ENCODE data around the gene MTHFS.
"Not testable (repeated sequence)": the region's sequence is repeated elsewhere in the genome, so short reads cannot be mapped to it uniquely, and the experiment has no call there.

Gene MTHFS

DNA sequence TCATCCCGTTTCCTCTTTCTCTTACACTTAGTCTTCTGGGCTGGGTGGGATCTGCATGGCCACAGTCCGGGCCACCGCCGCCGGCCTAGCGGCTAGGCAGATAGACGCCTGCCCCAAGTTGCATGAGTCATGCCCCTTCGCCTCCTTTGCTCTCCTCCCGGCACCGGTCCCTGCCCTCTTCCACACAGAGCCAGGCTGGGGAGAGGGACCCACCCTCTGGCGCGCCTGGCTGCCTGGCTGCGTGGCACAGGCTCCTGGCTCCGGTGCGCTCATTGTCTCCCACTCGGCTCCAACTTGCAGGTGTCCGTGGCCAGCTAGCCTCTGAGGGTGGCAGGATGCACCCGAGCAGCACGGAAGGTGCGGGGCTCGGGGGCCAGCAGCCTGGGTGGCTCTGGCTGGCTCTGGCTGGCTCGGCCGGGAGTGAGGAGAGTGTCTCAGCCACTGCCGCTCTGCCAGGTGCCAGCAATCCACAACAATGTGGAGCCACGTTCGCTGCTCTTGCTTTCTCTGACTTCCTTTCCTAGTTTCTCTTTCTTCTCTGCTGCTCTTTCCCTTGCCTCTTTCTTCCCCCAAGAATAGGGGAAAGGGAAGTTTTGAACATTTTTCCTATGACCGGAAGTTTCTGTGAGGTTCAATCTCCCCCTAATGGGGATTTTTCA, 22.4 kb upstream of the MTHFS start:
- Histone ChIP-seq H3K9me3 (ENCODE audit: control insufficient read depth, insufficient read depth, low read length) (peaks cover 71% of the 10 kb centered on the region), H3K79me2 (ENCODE audit: control insufficient read depth, low read length) (peaks cover 48% of the 10 kb centered on the region), H3K4me2 (ENCODE audit: low read length) (no peak overlapping the region), H3F3A (ENCODE audit: control insufficient read depth, insufficient read depth) (peaks cover 4% of the 10 kb centered on the region; the same call in 1 of the 2 replicates), H3K36me3 (ENCODE audit: control insufficient read depth, low read length) (peaks cover 79% of the 10 kb centered on the region), H3K4me1 (ENCODE audit: control insufficient read depth, low read length) (peaks cover 11% of the 10 kb centered on the region), H4K20me1 (ENCODE audit: control insufficient read depth, insufficient read depth, low read depth, low read length) (no peaks in the 10 kb centered on the region), H3K27me3 (ENCODE audit: control insufficient read depth, low read length) (no peaks in the 10 kb centered on the region), H3K4me3 (ENCODE audit: low read length) (no peak overlapping the region), H3K9me2 (replicated peaks; ENCODE audit: control insufficient read depth, low read length) (no peaks in the 10 kb centered on the region), H3K27ac (ENCODE audit: low read depth, low read length) (no peak overlapping the region)
- TF ChIP-seq CTCF (IDR thresholded peaks at IDR 0.05; ENCODE audit: low read depth, low read length, poor library complexity, severe bottlenecking) (no peak), EZH2phosphoT487 (IDR thresholded peaks at IDR 0.05; ENCODE audit: borderline replicate concordance, low read length) (no peak)

DNA sequence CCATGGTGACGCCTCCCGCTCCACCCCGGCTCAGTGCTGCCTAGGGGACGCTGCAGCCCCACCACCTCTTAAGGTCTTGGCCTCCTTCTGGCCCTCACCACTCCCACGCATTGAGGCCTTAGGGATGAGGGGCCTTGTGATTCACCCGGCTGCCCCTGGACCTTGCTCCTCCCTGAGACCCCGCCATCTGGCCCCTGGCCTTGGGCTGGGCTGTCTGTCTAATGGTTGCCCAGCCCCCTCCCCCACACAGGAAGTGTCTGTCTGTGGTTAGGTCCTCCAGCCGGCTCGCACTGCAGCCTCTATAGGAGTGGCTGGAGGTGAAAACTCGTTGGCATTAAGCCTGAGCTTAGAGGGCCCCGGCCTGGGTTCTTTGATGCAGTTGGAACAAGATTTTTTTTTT, 21.5 kb upstream of the MTHFS start:
- Histone ChIP-seq H3K4me2 (ENCODE audit: low read length) (no peak overlapping the region), H3K36me3 (ENCODE audit: control insufficient read depth, low read length) (peaks cover 86% of the 10 kb centered on the region), H3K9me2 (replicated peaks; ENCODE audit: control insufficient read depth, low read length) (no peaks in the 10 kb centered on the region), H3K4me3 (ENCODE audit: low read length) (no peak overlapping the region), H3K27ac (ENCODE audit: low read depth, low read length) (no peak overlapping the region), H3K27me3 (ENCODE audit: control insufficient read depth, low read length) (no peaks in the 10 kb centered on the region), H4K20me1 (ENCODE audit: control insufficient read depth, insufficient read depth, low read depth, low read length) (no peaks in the 10 kb centered on the region), H3K9me3 (ENCODE audit: control insufficient read depth, insufficient read depth, low read length) (peaks cover 74% of the 10 kb centered on the region), H3K79me2 (ENCODE audit: control insufficient read depth, low read length) (peaks cover 46% of the 10 kb centered on the region), H3F3A (ENCODE audit: control insufficient read depth, insufficient read depth) (peaks cover 4% of the 10 kb centered on the region; the same call in 1 of the 2 replicates), H3K4me1 (ENCODE audit: control insufficient read depth, low read length) (peaks cover 10% of the 10 kb centered on the region)
- no peak for TF ChIP-seq EZH2phosphoT487 (IDR thresholded peaks at IDR 0.05; ENCODE audit: borderline replicate concordance, low read length)
- no peak for TF ChIP-seq CTCF (IDR thresholded peaks at IDR 0.05; ENCODE audit: low read depth, low read length, poor library complexity, severe bottlenecking)

DNA sequence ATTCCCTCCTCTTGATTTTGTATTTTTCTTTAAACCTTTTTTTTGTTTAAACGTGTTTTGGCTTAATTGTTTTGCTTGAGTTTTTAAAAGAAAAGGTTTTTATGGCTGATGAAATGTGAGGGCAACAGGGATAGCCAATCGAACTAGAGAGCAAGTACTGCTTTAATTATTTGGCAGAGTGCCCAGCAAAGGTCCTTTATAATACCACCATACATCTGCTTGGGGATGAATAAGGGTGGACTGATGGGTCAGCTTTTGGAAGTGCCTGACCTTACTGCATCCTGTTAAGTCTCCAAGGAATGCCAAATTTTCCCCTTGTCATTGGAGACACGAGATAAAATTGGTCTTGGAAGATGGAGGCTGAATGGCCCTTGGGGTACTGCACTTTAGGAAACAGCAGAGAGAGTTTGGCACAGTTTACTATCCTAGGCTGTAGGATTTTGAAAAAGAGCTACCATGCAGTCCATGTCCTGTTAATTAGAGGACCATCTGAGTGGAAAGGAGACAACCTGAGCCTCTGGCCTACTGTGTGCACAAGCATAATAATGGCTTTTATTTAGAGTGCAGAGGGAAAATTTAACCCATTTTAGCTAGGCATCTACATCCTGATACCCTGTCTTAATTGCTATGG, 19.8 kb upstream of the MTHFS start:
- Histone ChIP-seq H3K36me3 (ENCODE audit: control insufficient read depth, low read length) (peaks cover 84% of the 10 kb centered on the region), H4K20me1 (ENCODE audit: control insufficient read depth, insufficient read depth, low read depth, low read length) (no peaks in the 10 kb centered on the region), H3K9me2 (replicated peaks; ENCODE audit: control insufficient read depth, low read length) (no peaks in the 10 kb centered on the region), H3K9me3 (ENCODE audit: control insufficient read depth, insufficient read depth, low read length) (peaks cover 68% of the 10 kb centered on the region), H3K79me2 (ENCODE audit: control insufficient read depth, low read length) (peaks cover 33% of the 10 kb centered on the region), H3K27me3 (ENCODE audit: control insufficient read depth, low read length) (no peaks in the 10 kb centered on the region), H3K4me2 (ENCODE audit: low read length) (no peak overlapping the region), H3K4me3 (ENCODE audit: low read length) (no peak overlapping the region), H3K4me1 (ENCODE audit: control insufficient read depth, low read length) (no peaks in the 10 kb centered on the region), H3F3A (ENCODE audit: control insufficient read depth, insufficient read depth) (peaks cover 4% of the 10 kb centered on the region; the same call in 1 of the 2 replicates), H3K27ac (ENCODE audit: low read depth, low read length) (no peak overlapping the region)
- TF ChIP-seq EZH2phosphoT487 (IDR thresholded peaks at IDR 0.05; ENCODE audit: borderline replicate concordance, low read length) (no peak), CTCF (IDR thresholded peaks at IDR 0.05; ENCODE audit: low read depth, low read length, poor library complexity, severe bottlenecking) (no peak)

GRCh38 chr15:79915776-79916501, 19.1 kb upstream of the MTHFS start:
- not testable (repeated sequence) for H3K4me3 ChIP-seq (ENCODE audit: low read length); H3K27me3 ChIP-seq (ENCODE audit: control insufficient read depth, low read length); H4K20me1 ChIP-seq (ENCODE audit: control insufficient read depth, insufficient read depth, low read depth, low read length); H3K4me2 ChIP-seq (ENCODE audit: low read length); H3K27ac ChIP-seq (ENCODE audit: low read depth, low read length); H3K4me1 ChIP-seq (ENCODE audit: control insufficient read depth, low read length); H3F3A ChIP-seq (ENCODE audit: control insufficient read depth, insufficient read depth); H3K9me2 ChIP-seq (replicated peaks; ENCODE audit: control insufficient read depth, low read length)
- peaks cover 62% of the 10 kb centered on the region for H3K9me3 ChIP-seq (ENCODE audit: control insufficient read depth, insufficient read depth, low read length)
- H3K79me2 ChIP-seq (ENCODE audit: control insufficient read depth, low read length): peaks cover 26% of the 10 kb centered on the region
- H3K36me3 ChIP-seq (ENCODE audit: control insufficient read depth, low read length): peaks cover 80% of the 10 kb centered on the region

Data from DOHH2 (cell line).